GM10266 (cell line): ENCODE data around the gene FLVCR1.
A peak's percentile ranks its signal among the peaks of the same experiment; 100 is the strongest.

Experiments
- DNase-seq: peaks from one replicate; pipeline ENCODE4 v3.0.0; 2012; ENCODE audit errors: extremely low spot score
- CTCF ChIP-seq: IDR thresholded peaks from 2 replicates; pipeline ENCODE4 v1.5.1; 2012; ENCODE audit warnings: mild to moderate bottlenecking, low read depth; ENCODE audit not compliant: control insufficient read depth, insufficient read depth; ENCODE audit errors: missing control alignments

FLVCR1 gene

GRCh38 chr1:212864201-212864600, 6.1 kb downstream of the FLVCR1 start:
- DNase-seq, result no peak
- no peak for TF ChIP-seq CTCF

GRCh38 chr1:212867192-212867591, 9.1 kb downstream of the FLVCR1 start:
- TF ChIP-seq CTCF, result no peak
- DNase-seq, result no peak

- no peak for DNase-seq
- no peak for TF ChIP-seq CTCF
Observed at GRCh38 chr1:212871976-212872375, 13.9 kb downstream of the FLVCR1 start.

GRCh38 chr1:212873518-212873917, 15.4 kb downstream of the FLVCR1 start:
- peak; percentile 23 for DNase-seq
- TF ChIP-seq CTCF, result no peak

GRCh38 chr1:212878418-212878817, 20.3 kb downstream of the FLVCR1 start:
- TF ChIP-seq CTCF, result no peak
- DNase-seq, result no peak

- no peak for TF ChIP-seq CTCF
- no peak for DNase-seq
Observed at GRCh38 chr1:212879947-212880690, 22.0 kb downstream of the FLVCR1 start.

- TF ChIP-seq CTCF, result no peak
- DNase-seq, result no peak
Observed at GRCh38 chr1:212884592-212884991, 26.5 kb downstream of the FLVCR1 start.
